Measurements from ENCODE around the gene MFSD1.

- TF ChIP-seq CTCF (conservative IDR thresholded peaks at IDR 0.05; ENCODE audit: low read depth in 2 of 2) (peak; percentile 85 to 89), EZH2 (IDR thresholded peaks at IDR 0.05; ENCODE audit: low read depth, unreplicated experiment) (no peak), REST (IDR thresholded peaks at IDR 0.05; ENCODE audit: unreplicated experiment) (no peak), JUNB (IDR thresholded peaks at IDR 0.05; ENCODE audit: unreplicated experiment) (no peak)
These were observed 10.8 kb upstream of the MFSD1 start for GRCh38 chr3:158790901-158791589.

All from GM23338 (cell line).